Endothelial cell of umbilical vein (primary cell): ENCODE measurements around the gene WHRN. TPM values are rescaled to one million over a fixed set of nuclear protein-coding genes. Genes with fewer than 3 reads are reported as not detected.

Source experiments
- BruUV-seq: library from RNA; stranded (reverse); fragments of 400-500 nt; replicated peaks from 2 replicates; lab custom pipeline; 2021; lab: Mats Ljungman, UMichigan
- CTCF ChIA-PET: fragments of 300-600, 350-600 bp; sonication (Branson Sonifier 250); formaldehyde crosslinking; loops from one replicate; lab custom pipeline; 2021; ENCODE audit warnings: antibody characterized with exemption, inconsistent platforms; lab: Charles Lee
- POLR2A ChIA-PET: fragments of 300-600, 350-600 bp; sonication (Branson Sonifier 250); formaldehyde crosslinking; loops from one replicate; lab custom pipeline; 2021; ENCODE audit warnings: antibody characterized with exemption, inconsistent platforms; lab: Charles Lee
- DNase-seq: peaks from one replicate; pipeline ENCODE4 v3.0.0-alpha.2; 2011; ENCODE audit warnings: low read depth, low spot score
- FAIRE-seq: peaks from 2 replicates; lab custom pipeline; 2011; peaks lifted over from hg19 to GRCh38; lab: Jason Lieb, UNC
- H2AFZ ChIP-seq: 2 replicates; pipeline ENCODE4 v1.6.0; 2012; ENCODE audit warnings: low read depth, low read length, control low read depth, inconsistent platforms
- H3K27ac ChIP-seq: 2 replicates; pipeline ENCODE4 v1.5.1; 2011; ENCODE audit warnings: low read depth, mild to moderate bottlenecking, control low read depth, low read length, moderate library complexity; ENCODE audit not compliant: insufficient read depth
- H3K27me3 ChIP-seq, 2 experiments: 2 replicates each; pipeline versions ENCODE4 v1.6.0 to v1.6.1; 2011; ENCODE audit warnings: low read length in 2 of 2, mixed read lengths in 1 of 2; ENCODE audit not compliant: control insufficient read depth in 2 of 2, insufficient read depth in 2 of 2
- H3K36me3 ChIP-seq, 2 experiments: 2 replicates in 1 of 2; 3 replicates in 1 of 2; pipeline ENCODE4 v1.5.1; 2011; ENCODE audit warnings: low read length in 2 of 2, mild to moderate bottlenecking in 1 of 2, moderate library complexity in 1 of 2; ENCODE audit not compliant: control insufficient read depth in 2 of 2, insufficient read depth in 2 of 2; ENCODE audit errors: extremely low read depth in 1 of 2
- H3K4me1 ChIP-seq: 3 replicates; pipeline ENCODE4 v1.5.1; 2011; ENCODE audit warnings: mild to moderate bottlenecking, low read length; ENCODE audit not compliant: control insufficient read depth, insufficient read depth; ENCODE audit errors: extremely low read depth
- H3K4me2 ChIP-seq: 2 replicates; pipeline ENCODE4 v1.6.1; 2011; ENCODE audit warnings: low read length, control low read depth, mixed read lengths; ENCODE audit not compliant: insufficient read depth
- H3K4me3 ChIP-seq, 3 experiments: fragments of 200-600 bp in 1 of 3; sonication (generic), shearing (Covaris generic) in 1 of 3; replicated peaks in 1 of 3; 2 replicates each; pipeline ENCODE4 v1.5.1; 2011 to 2016; ENCODE audit warnings: control low read depth in 3 of 3, low read length in 3 of 3, mild to moderate bottlenecking in 2 of 3, inconsistent platforms in 1 of 3, low read depth in 1 of 3, moderate library complexity in 1 of 3; ENCODE audit not compliant: insufficient read depth in 1 of 3
- H3K79me2 ChIP-seq: 2 replicates; pipeline ENCODE4 v1.6.0; 2012; ENCODE audit warnings: low read length, inconsistent platforms; ENCODE audit not compliant: control insufficient read depth, insufficient read depth
- H3K9ac ChIP-seq: replicated peaks from 2 replicates; pipeline ENCODE3; 2011; ENCODE audit warnings: low read length, control low read depth; ENCODE audit not compliant: insufficient read depth; ENCODE audit errors: extremely low read depth
- H3K9me1 ChIP-seq: replicated peaks from 3 replicates; pipeline ENCODE4 v1.6.0; 2011; ENCODE audit warnings: mild to moderate bottlenecking, low read length; ENCODE audit not compliant: control insufficient read depth, insufficient read depth; ENCODE audit errors: extremely low read depth
- H3K9me3 ChIP-seq: replicated peaks from 2 replicates; pipeline ENCODE4 v1.5.1; 2012; ENCODE audit warnings: low read length, inconsistent platforms; ENCODE audit not compliant: control insufficient read depth, insufficient read depth
- H4K20me1 ChIP-seq: replicated peaks from 2 replicates; pipeline ENCODE3; 2011; ENCODE audit warnings: mild to moderate bottlenecking, low read length; ENCODE audit not compliant: control insufficient read depth, insufficient read depth; ENCODE audit errors: extremely low read depth
- CTCF ChIP-seq, 2 donors: IDR thresholded peaks; 1 replicate in 1 of 2; 2 replicates in 1 of 2; pipeline ENCODE4 v1.5.1; 2011; ENCODE audit warnings: low read length in 2 of 2, mild to moderate bottlenecking in 2 of 2, moderate library complexity in 2 of 2, control low read depth in 1 of 2, inconsistent platforms in 1 of 2, low read depth in 1 of 2; ENCODE audit not compliant: insufficient read depth in 1 of 2; ENCODE audit errors: extremely low read depth in 1 of 2
- EZH2 ChIP-seq: IDR thresholded peaks from 2 replicates; pipeline ENCODE4 v1.6.1; 2012; ENCODE audit warnings: borderline replicate concordance, low read depth, mild to moderate bottlenecking, moderate library complexity, low read length, inconsistent platforms; ENCODE audit not compliant: severe bottlenecking
- FOS ChIP-seq: IDR thresholded peaks from 2 replicates; pipeline ENCODE4 v1.6.1; 2011; ENCODE audit warnings: mild to moderate bottlenecking, low read length, moderate library complexity, borderline replicate concordance; ENCODE audit not compliant: insufficient read depth
- GATA2 ChIP-seq: IDR thresholded peaks from 2 replicates; pipeline ENCODE4 v1.7.0; 2011; ENCODE audit warnings: low read depth, mild to moderate bottlenecking, moderate library complexity, mixed read lengths, low read length; ENCODE audit not compliant: insufficient read length, insufficient read depth
- JUN ChIP-seq: IDR thresholded peaks from 2 replicates; pipeline ENCODE4 v1.6.1; 2011; ENCODE audit warnings: borderline replicate concordance, low read depth; ENCODE audit not compliant: insufficient read length, insufficient read depth
- MAX ChIP-seq: IDR thresholded peaks from 2 replicates; pipeline ENCODE4 v1.6.1; 2011; ENCODE audit not compliant: insufficient read depth, insufficient read length
- MYC ChIP-seq: IDR thresholded peaks from one replicate; pipeline ENCODE4 v1.6.1; 2011; ENCODE audit warnings: mild to moderate bottlenecking, low read depth, low read length
- POLR2A ChIP-seq: IDR thresholded peaks from 2 replicates; pipeline ENCODE4 v1.6.1; 2012; ENCODE audit warnings: low read depth, mild to moderate bottlenecking, control low read depth, low read length
- POLR2AphosphoS5 ChIP-seq: IDR thresholded peaks from 2 replicates; pipeline ENCODE4 v1.6.1; 2012; ENCODE audit warnings: low read depth, mild to moderate bottlenecking, control low read depth, low read length, moderate library complexity; ENCODE audit not compliant: insufficient read depth
- dilution Hi-C: fragments of 300-500 bp; cut with MboI; formaldehyde crosslinking; loops from one replicate; pipeline ENCODE4 v1.15.0; 2019; ENCODE audit warnings: low sequenced_read_pairs; ENCODE audit not compliant: extremely low pct_ligation_motif_present
- intact Hi-C: fragments of 100-400 bp; cut with micrococcal nuclease; formaldehyde crosslinking; loops from one replicate; pipeline ENCODE4 v1.10.0; 2022
- polyA plus RNA-seq, 4 experiments: library from polyadenylated mRNA; depleted of rRNA in 3 of 4; stranded (reverse) in 3 of 4; unstranded in 1 of 4; fragments of >200 nt; gene quantifications; 2 replicates each; pipeline versions ENCODE4 v1.2.1 to v1.2.3, GENCODE V29; 2011 to 2012; ENCODE audit warnings: missing spikeins in 1 of 4
- total RNA-seq: library from RNA; stranded (reverse); gene quantifications from 2 replicates; pipeline ENCODE4 v1.2.3, GENCODE V29; 2021

WHRN gene
- total and polyA plus RNA-seq, 2 donors (not counting 3 experiments of a cell fraction or from before 2014, with no cell fraction given) = 0.35 to 0.69 TPM

DNA sequence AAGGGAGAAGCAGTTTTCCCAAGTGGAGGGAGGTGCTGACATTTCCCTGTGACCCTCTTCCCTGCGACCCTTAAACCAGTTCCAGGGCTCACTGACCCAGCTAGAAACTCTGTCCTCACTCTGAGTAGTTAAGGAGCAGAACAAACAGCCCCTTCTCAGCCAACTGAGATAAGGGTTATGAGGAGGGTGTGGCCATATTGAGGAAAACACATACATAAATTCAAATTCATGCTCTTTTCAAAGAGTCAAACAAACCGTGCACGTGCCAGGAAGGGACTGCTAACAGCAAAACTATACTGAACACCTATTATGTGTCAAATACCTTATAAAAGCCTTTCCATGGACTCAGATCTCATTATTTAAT is 112.5 kb downstream of the WHRN start:
- FAIRE-seq = no peak
- Histone ChIP-seq H3K36me3 (no peaks in the 10 kb centered on the region), H3K9me1 (no peaks in the 10 kb centered on the region), H2AFZ (no peak overlapping the region), H3K27ac (no peak overlapping the region), H3K4me3 (no peak overlapping the region), H3K9ac (no peak overlapping the region), H3K27me3 (no peaks in the 10 kb centered on the region), H3K4me2 (no peak overlapping the region), H4K20me1 (no peaks in the 10 kb centered on the region), H3K4me1 (peaks cover 7% of the 10 kb centered on the region), H3K79me2 (no peaks in the 10 kb centered on the region), H3K9me3 (no peaks in the 10 kb centered on the region)
- POLR2A ChIA-PET = no interaction called here
- dilution Hi-C loops = no loop called here
- no peak for TF ChIP-seq GATA2
- no peak for TF ChIP-seq EZH2
- TF ChIP-seq MAX = no peak
- no peak for TF ChIP-seq FOS
- no peak for TF ChIP-seq POLR2A
- TF ChIP-seq CTCF (IDR thresholded peaks at IDR 0.05; ENCODE audit: extremely low read depth in 1 of 2, insufficient read depth in 1 of 2, low read depth in 1 of 2, low read length in 2 of 2) = no peak
- TF ChIP-seq JUN = no peak
- no peak for TF ChIP-seq POLR2AphosphoS5
- no peak for TF ChIP-seq MYC
- intact Hi-C loops = no loop called here
- DNase-seq = no peak
- CTCF ChIA-PET = interaction anchor here (0.9 to 1.3 kb wide), 2 partner anchors 13 to 16 kb away, joined by 3 read pairs; no protein-coding TSS in a partner anchor
- BruUV-seq = no TSS peak
